GM21717 (cell line): Measurements from ENCODE around the gene PDC.

Source experiments
- ATAC-seq: cut with Tn5 transposase; IDR thresholded peaks from one replicate; pipeline ENCODE4 v1.9.1; 2021; ENCODE audit warnings: mild to moderate bottlenecking, moderate library complexity; ENCODE audit not compliant: unreplicated experiment

The PDC gene

DNA sequence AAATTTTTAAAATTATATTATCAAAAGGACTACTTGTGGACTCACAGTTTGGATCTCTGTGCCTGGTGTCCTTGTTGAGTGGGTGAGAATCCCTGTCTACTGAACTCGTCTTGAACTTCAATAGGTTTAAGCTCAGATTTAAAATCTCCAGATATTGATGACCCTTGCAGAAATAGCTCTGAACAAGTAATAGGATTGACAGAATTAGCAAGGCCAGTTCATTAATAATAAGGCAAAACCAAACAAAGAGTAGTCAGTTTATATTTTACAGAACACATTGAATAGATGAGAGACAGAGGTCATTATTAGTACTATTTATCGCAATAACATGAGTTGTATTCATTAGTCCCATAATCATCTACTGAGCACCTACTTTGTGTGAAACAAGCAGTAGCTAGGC lies at the start of gene PDC:
Gene PDC (minus strand): TSS at position 101 of the 400 bp plus-strand sequence. CDS start 11,655 bp downstream, outside the sequence.
- no peak for ATAC-seq

DNA sequence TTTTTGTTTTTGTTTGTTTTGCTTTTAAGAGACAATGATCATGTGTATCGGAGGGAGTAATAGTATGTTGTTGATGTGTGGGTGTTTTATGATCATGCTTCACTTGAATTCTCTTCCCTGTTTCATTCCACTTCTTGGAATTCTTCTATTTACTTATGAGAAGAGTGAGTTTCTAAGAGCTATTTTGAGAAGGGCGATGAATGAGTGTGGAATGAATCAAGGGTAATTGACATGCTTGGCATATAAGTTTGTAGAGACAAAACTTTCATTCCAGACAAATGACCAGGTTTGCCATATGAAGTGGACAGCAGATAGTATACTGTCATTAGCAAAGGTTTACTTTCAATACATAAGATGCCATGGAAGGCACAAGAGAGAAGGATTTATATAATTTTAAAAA lies 42.3 kb upstream of the PDC start:
- ATAC-seq: no peak

DNA sequence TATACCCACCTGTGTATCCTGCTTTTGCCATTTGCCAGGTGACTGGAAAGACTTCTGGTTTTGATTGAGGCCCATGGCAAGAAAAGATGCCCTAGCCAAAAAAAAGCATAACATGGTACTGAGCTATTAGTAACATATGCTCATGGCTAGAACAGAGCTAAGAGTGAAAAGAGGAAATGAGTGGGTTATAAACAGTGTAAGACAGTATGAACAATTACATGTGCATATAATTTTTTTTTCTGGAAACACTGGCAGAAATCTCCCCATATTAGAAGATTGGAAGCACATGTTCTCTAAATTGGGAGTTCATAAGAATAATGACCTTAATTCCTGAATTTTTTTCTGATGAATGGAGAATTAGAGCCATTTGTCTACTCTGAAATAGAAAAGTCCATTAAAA lies 41.2 kb upstream of the PDC start:
- ATAC-seq: peak; percentile 62

DNA sequence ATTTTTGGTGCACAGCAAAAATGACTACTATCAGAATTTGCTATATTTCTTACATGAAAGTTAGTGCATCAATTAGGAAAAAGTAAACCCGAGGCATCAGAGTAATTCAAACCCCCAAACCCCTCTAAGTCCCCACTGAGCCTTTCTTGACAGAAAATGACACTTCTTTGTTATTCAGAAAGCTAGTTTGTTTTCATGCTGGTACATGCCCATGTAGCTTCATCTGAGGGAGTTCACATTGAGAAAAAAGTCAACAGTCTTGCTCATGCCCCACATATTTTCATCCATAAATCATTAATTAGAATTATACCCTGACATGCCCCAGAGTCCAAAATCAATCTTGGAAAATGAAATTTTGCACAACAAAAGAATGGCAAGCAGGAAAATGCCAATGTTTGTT lies 39.9 kb upstream of the PDC start:
- no peak for ATAC-seq

DNA sequence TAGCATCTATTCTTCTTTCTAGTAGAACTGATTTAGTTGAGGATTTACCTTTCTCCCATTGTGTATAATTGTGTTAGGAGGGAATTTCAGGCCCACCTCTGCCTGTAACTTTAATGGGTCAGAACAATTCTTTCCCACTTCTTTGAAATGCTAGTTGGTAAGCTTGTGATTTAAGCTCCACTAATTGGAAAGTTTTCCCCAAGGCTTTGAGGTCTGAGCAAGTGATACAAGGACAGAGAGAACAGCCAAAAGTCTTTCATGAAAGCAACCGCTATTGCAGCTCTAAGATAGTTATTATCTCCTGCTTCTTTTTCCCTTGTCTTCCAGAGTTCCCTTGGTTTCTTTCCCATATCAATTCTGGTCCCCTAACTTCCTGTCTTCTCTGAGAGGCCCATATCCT lies 38.7 kb upstream of the PDC start:
- no peak for ATAC-seq

DNA sequence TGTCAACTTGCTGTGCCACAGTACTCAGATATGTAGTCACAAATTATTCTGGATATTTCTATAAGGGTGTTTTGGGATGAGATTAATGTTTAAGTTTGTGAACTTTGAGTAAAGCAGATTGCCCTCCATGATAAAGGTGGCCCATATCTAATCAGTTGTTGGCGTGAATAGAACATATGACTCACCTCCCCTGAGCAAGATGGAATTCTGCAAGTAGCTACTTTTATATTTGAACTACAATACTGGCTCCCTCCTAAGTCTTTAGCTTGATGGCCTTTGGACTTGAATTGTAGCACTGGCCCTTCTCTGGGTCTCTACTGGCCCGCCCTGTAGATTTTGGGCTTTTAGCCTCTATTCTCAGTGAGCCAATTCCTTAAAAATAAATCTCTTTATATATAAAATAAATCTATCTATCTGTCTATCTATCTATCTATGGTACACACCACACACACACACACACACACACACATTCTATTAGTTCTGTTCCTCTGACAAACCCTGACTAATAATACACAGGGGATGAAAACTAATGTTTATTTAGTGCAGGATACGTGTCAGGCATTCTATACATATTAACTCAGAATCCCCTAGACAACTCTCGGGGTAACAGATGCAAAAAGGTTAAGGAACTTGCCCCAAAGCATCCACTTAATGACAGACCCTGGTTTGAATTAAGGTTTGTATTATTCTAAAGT lies 37.9 kb upstream of the PDC start:
- no peak for ATAC-seq

DNA sequence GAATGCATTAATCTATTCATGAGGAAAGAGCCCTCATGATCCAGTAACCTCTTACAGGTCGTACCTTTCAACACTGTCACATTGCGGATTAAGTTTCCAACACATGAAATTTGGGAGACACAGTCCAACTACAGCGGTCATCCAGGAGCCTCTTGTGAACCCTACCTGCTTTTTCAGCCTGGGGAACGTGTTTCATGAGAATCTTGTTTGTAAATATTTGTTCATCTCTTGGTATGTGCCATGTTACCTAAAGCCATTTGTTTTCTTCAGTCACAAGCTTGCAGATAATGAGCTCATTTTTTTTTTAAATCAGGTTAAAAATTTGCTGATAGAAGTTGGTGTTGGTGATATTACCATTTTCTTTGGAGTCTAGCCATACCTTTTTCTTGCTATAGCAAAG lies 37.2 kb upstream of the PDC start:
- no peak for ATAC-seq

DNA sequence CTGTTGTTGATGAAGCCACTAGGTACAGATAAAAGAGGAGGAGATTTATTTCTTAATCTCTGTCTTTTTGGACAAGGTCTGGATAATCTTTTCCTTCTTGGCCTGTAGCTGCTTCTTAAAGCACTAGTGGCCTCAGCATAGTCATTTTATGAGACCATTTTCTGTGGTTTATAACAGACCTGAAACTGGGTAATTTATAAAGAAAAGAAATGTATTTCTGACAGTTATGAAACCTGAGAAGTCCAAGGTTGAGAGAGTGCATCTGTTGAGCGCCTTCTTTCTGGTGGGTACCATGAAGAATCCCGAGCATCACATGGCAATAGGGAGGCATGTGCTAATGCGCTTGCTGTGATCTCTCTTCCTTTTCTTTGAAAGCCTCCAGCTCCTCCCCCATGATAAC lies 36.7 kb upstream of the PDC start:
- ATAC-seq: no peak

DNA sequence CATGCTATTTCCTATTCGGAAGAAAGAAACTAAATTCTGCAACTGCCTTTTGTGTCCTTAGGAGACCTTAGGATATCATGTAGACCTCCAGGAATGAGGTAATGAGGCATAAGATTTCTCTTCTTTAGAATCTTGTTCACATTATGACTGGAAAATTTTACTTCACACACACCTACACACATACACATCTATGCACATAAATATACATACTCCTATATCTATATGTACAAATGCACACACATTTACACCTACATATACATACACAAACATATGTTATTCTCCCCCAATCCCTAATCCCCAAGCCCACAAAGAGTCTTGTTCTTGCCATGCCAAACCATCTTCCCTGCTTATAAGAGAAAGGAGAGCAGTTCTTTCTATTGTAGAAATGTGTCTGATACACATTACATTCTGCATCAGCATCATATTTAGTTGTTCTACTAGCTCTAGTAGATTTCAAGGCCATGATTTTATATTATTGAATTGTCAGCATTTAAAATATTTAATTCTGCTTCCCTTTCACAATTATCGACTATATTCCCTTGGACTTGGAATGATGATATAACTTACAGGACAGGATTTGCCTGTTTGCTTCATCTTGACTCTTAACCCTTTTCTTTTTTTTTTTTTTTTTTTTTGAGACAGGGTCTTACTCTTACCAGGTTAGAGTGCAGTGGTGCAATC lies 35.4 kb upstream of the PDC start:
- no peak for ATAC-seq

DNA sequence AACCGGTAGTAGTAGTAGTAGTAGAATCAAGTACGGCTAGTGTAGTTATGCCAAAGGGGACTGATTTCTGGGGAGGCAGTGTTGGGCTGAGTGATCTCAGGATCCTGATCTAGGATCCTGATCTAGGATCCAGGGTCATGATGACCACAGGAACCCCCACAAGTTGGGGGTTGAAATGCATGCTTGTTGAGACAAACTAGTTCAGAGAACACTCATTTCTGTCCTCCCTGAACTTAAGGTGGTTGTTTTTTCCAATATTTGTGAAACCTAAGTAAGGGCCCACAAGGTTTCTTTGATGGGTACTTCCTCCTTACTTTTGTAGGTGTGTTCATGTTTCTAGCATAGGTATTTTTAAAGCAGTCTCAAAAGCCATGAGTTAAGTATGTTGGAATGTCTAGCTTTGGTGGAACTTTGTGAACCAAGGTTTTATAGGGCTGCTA lies 33.9 kb upstream of the PDC start:
- ATAC-seq: peak; percentile 71

DNA sequence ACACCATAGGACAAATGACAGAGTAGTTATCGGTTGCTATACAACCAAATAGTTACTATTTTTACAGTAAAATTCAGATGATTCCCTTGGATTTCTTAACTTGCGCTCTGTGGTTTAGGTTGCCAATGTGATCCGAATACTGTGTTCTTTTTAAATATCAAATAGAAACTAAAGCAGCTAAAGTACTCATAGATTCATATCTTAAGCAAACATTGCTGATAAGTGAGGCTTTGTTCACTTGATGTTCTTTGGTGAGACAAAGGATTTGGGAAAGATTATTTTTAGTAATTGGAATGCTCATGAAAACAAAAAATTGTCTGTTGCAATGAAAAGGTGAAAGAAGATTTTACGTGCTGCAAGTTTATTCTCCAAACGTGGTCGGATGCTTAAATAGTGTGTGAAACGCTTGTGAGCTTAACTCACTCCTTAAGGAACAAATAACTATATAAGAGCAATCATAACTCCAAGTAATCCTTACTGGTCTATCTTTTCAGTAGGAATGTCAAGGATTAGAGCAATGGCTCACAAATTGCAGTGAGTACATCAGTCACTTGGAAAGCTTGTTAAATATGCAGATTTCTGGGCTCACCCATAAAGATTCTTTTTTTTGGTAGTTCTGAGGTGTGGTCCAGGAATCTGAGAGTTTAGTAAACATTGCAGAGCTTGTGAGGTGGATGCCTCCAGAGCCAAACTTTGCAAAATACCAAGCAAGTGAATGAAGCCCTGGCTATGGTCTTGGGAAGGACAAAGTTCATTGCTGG lies 31.8 kb upstream of the PDC start:
- ATAC-seq: no peak

DNA sequence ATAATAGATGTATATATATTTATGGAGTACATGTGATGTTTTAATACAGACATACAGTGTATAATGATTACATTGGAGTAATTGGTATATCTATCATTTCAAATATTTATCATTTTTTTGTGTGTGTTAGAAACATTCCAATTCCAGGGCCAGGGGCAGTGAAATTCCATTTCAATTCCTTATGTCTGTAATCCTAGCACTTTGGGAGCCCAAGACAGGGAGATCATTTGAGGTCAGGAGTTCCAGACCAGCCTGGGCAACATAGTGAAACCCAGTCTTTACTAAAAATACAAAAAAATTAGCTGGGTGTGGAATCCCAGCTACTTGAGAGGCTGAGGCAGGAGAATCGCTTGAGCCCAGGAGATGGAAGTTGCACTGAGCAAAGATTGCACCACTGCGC lies 30.4 kb upstream of the PDC start:
- no peak for ATAC-seq

DNA sequence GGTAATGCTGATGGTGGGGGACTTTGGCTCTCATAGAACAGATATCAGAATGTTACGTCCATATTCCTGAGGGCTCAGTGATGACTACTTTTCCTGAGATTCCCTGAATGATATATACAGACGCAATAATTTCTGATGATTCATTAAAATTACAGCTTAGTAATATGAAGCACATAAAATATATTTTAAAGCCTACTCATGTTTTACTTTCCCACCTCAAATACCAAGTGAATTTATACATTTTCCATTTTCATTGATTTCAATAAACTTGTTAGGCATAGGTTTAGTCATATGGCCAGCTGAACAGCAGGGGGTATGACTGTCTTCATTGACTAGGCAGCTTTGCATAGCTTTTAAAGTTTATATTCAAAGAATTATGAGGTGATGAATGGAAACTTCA lies 26.2 kb upstream of the PDC start:
- no peak for ATAC-seq

DNA sequence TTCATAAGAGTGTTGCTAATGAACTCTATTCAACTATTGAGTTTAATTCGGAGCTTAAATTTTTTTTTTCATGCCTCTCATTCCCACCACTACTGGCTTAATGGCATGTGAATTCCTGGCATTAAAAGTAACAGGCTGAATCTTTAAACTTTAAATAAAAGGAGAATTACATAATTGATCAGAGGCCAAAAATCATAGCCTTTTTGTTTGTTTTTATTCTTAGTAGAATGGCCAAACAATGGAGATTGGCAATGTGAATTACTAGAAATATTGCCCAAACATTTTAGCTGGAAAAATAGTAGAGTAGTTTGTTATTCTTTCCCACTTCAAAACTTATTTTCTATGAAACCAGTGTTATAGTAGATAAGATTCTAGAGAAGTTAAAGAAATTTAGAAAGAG lies 25.1 kb upstream of the PDC start:
- no peak for ATAC-seq

DNA sequence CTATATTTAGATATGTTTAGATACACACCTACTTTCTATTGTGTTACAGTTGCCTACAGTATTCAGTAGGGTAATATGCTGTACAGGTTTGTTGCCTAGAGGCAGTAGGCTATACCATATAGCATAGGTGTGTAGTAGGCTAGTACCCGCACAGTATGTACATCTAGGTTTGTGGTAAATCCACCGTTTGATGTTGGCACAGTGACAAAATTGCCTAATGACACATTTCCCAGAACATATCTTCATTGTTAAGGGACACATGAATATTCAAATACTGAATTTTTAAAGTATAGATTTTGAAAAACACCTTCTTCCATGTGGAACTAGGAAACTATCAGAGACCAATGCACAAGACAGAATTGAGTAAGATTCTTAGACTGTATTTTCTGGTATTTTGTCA lies 22.6 kb upstream of the PDC start:
- no peak for ATAC-seq

DNA sequence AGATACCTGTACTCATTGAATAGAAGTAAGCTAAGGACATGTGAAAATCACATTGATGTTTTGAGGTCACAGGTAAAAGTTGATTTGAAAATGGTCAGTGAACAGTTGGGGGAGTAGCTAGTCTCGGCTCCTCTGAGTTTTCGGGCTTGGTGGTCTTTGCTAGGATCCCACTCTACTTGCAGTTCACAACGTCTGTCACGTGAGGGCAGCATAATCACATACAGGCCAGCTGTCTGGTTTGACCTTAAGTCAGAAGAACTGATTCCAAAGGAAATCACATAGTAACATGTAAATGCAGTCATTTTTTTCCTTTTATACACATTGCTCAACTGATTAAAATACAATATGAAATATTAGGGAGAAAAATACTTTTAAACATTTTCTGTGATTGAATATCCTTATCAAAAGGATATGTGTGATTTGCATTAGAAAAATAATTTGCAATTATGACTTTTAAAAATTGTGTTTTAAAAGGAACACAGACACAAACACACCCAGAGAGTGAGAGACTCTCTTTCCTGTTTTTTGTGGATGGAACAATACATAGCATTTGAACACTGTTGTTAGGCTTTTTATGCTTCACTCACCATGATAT lies 21.8 kb upstream of the PDC start:
- ATAC-seq: peak; percentile 84

DNA sequence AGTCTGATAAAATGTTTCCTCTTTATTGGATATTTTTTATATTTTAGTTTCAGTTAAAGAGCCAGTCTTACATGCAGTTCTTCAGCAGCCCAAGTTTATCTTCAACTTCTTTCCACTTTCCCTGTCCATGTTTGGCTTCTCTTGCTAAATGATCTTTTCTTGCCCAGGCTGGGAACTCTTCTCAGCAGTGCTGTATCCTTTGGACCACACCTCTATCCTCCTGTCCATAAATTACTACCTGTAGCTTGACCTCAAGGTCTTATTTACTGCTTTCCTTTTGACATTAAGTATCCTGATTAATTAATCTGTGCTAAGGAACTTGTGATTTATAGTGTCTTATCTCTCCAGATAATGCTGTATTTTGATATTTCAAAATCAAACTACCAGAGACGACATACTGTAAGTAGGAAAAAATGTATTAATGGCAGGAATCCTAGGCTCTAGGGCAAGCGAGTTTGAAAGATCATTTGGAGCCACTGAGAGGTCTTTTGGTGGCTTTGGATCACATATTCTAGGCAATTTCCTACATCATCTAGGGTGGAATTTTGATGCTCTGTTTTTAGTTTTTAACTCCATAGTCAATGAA lies 20.5 kb upstream of the PDC start:
- no peak for ATAC-seq

DNA sequence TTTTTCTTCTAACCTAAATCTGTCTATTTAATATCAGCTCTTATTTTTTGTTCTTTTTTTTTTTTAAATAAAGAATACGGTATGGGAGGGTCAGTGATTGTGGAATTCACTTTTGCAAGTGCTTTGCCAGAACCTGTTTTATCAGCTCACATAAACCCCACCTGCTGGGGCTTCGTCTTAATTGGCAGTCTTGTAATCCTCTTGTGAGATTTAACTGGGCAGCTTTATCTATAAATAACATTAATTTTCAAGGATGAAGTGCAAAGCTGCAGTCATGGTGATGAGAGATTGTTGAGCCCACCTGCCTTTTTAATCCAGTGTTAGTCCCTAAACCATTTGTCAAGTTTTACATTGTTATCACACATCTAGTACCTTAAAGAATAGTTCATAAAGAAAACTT lies 18.2 kb upstream of the PDC start:
- no peak for ATAC-seq

DNA sequence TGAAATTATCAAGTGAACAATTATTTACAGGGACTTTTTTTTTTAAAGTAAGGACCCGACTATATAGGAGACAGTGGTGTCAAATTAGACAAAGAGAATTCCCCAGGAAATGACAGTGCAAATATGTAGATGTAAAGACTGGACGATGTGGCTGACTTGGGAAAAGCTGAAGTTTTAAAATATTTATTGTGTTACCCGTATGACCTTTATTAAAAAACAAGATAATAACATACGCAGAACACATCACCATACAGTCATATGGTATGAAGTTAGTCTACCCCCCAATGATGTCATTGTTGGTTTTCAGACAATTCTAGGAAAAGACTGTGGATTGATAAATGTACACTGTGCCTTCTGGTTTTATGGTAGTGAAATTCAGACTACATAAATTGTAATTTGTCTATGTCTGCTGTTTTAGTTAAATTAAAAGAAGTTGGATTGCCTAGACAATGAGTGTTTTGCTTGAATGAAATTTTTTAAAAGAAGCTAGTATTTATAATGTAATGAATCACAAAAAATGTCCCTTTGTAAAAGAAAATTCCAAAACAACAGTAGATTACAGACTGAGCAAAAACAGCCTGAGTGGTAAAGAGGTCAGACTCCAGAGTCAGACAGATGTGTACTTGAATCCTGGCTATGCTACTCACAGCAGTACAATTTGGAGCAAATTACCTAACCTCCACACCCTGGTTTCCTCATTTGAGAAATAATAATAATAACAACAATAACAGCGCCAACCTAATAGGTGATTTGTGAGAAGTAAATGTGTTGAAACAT lies 15.5 kb upstream of the PDC start:
- no peak for ATAC-seq

DNA sequence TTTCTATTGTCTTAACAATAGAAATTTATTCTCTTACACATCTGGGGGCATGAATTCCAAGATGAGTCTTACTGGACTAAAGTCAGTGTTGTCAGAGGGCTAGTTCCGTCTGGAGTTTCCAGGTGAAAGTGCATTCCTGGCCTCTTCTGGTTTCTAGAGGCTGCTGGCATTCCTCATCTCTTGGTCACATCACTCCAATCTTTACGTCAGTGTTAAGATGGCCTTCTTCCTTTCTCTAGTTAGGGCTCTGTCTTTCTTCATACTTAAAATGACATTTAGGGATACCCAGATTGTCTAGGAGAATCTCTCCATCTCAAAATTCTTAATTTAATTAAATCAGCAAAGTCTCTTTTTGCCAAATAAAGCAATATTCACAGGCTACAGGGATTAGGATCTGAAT lies 13.3 kb upstream of the PDC start:
- ATAC-seq: no peak

DNA sequence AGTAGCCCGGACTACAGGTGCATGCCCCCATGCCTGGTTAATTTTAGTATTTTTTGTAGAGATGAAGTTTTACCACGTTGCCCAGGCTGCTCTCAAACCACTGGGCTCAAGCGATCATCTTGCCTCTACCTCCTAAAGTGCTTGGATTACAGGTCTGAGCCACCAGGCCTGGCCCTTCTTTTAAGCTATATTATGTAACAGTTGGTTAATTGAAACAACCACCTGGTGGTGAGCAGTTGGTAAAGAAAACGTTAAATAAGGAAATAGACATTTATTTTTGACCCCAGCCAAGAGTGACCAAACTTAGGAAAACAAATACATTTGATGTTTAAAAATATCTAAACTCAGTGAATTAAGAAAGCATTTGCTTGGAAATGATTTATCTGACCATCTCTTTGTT lies 12.1 kb upstream of the PDC start:
- no peak for ATAC-seq
